ENCODE measurements around the gene GATB.

GATB gene

GRCh38 chr4:151777471-151777870, 16.7 kb upstream of the GATB start:
- in situ Hi-C loops (cut with HindIII; ENCODE audit: low sequenced_read_pairs): no loop called here
- TF ChIP-seq CTCF (IDR thresholded peaks at IDR 0.05; ENCODE audit: low read depth, low read length): no peak

GRCh38 chr4:151774324-151774723, 13.5 kb upstream of the GATB start:
- H3K4me3 ChIP-seq (ENCODE audit: low read depth, low read length): no peak overlapping the region
- no peak for DNase-seq (ENCODE audit: low read depth, low spot score)
- in situ Hi-C loops (cut with HindIII; ENCODE audit: low sequenced_read_pairs): no loop called here
- no peak for TF ChIP-seq CTCF (IDR thresholded peaks at IDR 0.05; ENCODE audit: low read depth, low read length)

More at GRCh38 chr4:151777471-151777870, 16.7 kb upstream of the GATB start:
- H3K4me3 ChIP-seq (ENCODE audit: low read depth, low read length): no peak overlapping the region
- no peak for DNase-seq (ENCODE audit: low read depth, low spot score)

GRCh38 chr4:151772274-151772673, 11.5 kb upstream of the GATB start:
- in situ Hi-C loops (cut with HindIII; ENCODE audit: low sequenced_read_pairs): no loop called here

GRCh38 chr4:151771664-151772063, 10.9 kb upstream of the GATB start:
- DNase-seq (ENCODE audit: low read depth, low spot score): no peak
- H3K4me3 ChIP-seq (ENCODE audit: low read depth, low read length): no peak overlapping the region
- in situ Hi-C loops (cut with HindIII; ENCODE audit: low sequenced_read_pairs): no loop called here
- no peak for TF ChIP-seq CTCF (IDR thresholded peaks at IDR 0.05; ENCODE audit: low read depth, low read length)

More at GRCh38 chr4:151772274-151772673, 11.5 kb upstream of the GATB start:
- no peak for TF ChIP-seq CTCF (IDR thresholded peaks at IDR 0.05; ENCODE audit: low read depth, low read length)
- DNase-seq (ENCODE audit: low read depth, low spot score): no peak
- no peak overlapping the region for H3K4me3 ChIP-seq (ENCODE audit: low read depth, low read length)

GRCh38 chr4:151770154-151770553, 9.3 kb upstream of the GATB start:
- no peak for DNase-seq (ENCODE audit: low read depth, low spot score)
- in situ Hi-C loops (cut with HindIII; ENCODE audit: low sequenced_read_pairs): no loop called here

GRCh38 chr4:151768835-151769234, 8.0 kb upstream of the GATB start:
- no peak for TF ChIP-seq CTCF (IDR thresholded peaks at IDR 0.05; ENCODE audit: low read depth, low read length)
- in situ Hi-C loops (cut with HindIII; ENCODE audit: low sequenced_read_pairs): no loop called here
- H3K4me3 ChIP-seq (ENCODE audit: low read depth, low read length): no peak overlapping the region
- DNase-seq (ENCODE audit: low read depth, low spot score): no peak

More at GRCh38 chr4:151770154-151770553, 9.3 kb upstream of the GATB start:
- H3K4me3 ChIP-seq (ENCODE audit: low read depth, low read length): no peak overlapping the region
- no peak for TF ChIP-seq CTCF (IDR thresholded peaks at IDR 0.05; ENCODE audit: low read depth, low read length)

GRCh38 chr4:151766691-151767090, 5.9 kb upstream of the GATB start:
- in situ Hi-C loops (cut with HindIII; ENCODE audit: low sequenced_read_pairs): no loop called here
- TF ChIP-seq CTCF (IDR thresholded peaks at IDR 0.05; ENCODE audit: low read depth, low read length): no peak
- no peak for DNase-seq (ENCODE audit: low read depth, low spot score)
- H3K4me3 ChIP-seq (ENCODE audit: low read depth, low read length): no peak overlapping the region
